SHP77 (cell line): ENCODE results near the gene FOXP1.

ENCODE experiments used
- DNase-seq, 2 experiments: peaks; one replicate each; lab custom pipeline; 2025; lab: John Stamatoyannopoulos, UW

Gene FOXP1

GRCh38 chr3:71005702-71006321 is 577.7 kb downstream of the FOXP1 start:
- no peak for DNase-seq

GRCh38 chr3:71003511-71003910 is 580.0 kb downstream of the FOXP1 start:
- DNase-seq = no peak

- no peak for DNase-seq
Observed at GRCh38 chr3:71002298-71002697, 581.2 kb downstream of the FOXP1 start.

GRCh38 chr3:71001303-71001830 is 582.2 kb downstream of the FOXP1 start:
- DNase-seq = no peak

GRCh38 chr3:71000483-71000882 is 583.0 kb downstream of the FOXP1 start:
- DNase-seq = no peak

- DNase-seq = no peak
Observed at GRCh38 chr3:70999730-71000129, 583.8 kb downstream of the FOXP1 start.

- no peak for DNase-seq
Observed at GRCh38 chr3:70996082-70996481, 587.4 kb downstream of the FOXP1 start.

- DNase-seq = no peak
Observed at GRCh38 chr3:70994644-70995043, 588.9 kb downstream of the FOXP1 start.

- no peak for DNase-seq
Observed at GRCh38 chr3:70992562-70993204, 590.8 kb downstream of the FOXP1 start.

GRCh38 chr3:70992131-70992530 is 591.4 kb downstream of the FOXP1 start:
- DNase-seq = no peak

GRCh38 chr3:70990723-70991122 is 592.8 kb downstream of the FOXP1 start:
- no peak for DNase-seq

- no peak for DNase-seq
Observed at GRCh38 chr3:70990185-70990584, 593.3 kb downstream of the FOXP1 start.

- no peak for DNase-seq
Observed at GRCh38 chr3:70989174-70989573, 594.4 kb downstream of the FOXP1 start.

GRCh38 chr3:70988111-70988510 is 595.4 kb downstream of the FOXP1 start:
- DNase-seq = no peak

- no peak for DNase-seq
Observed at GRCh38 chr3:70985572-70985971, 598.0 kb downstream of the FOXP1 start.

GRCh38 chr3:70984776-70985482 is 598.6 kb downstream of the FOXP1 start:
- DNase-seq = no peak

- DNase-seq = no peak
Observed at GRCh38 chr3:70982700-70983140, 600.8 kb downstream of the FOXP1 start.

GRCh38 chr3:70982284-70982683 is 601.2 kb downstream of the FOXP1 start:
- no peak for DNase-seq

GRCh38 chr3:70981231-70981880 is 602.2 kb downstream of the FOXP1 start:
- no peak for DNase-seq

- no peak for DNase-seq
Observed at GRCh38 chr3:70980646-70981170, 602.8 kb downstream of the FOXP1 start.

- no peak for DNase-seq
Observed at GRCh38 chr3:70979983-70980645, 603.4 kb downstream of the FOXP1 start.

- DNase-seq = no peak
Observed at GRCh38 chr3:70977712-70978111, 605.8 kb downstream of the FOXP1 start.
